Mesendoderm (in vitro differentiated cells): Measurements from ENCODE around the gene ATP8B2.

Experiments
- DNase-seq: peaks from one replicate; pipeline ENCODE4 v3.0.0; 2013
- H2AK5ac ChIP-seq: 2 replicates; pipeline ENCODE4 v1.6.1; 2013; ENCODE audit warnings: low read length, inconsistent platforms
- H2BK120ac ChIP-seq: 2 replicates; pipeline ENCODE4 v1.6.1; 2013; ENCODE audit warnings: low read depth, mild to moderate bottlenecking, low read length, moderate library complexity, mixed read lengths
- H2BK15ac ChIP-seq: replicated peaks from 2 replicates; pipeline ENCODE4 v1.6.1; 2013; ENCODE audit warnings: low read depth, mild to moderate bottlenecking, moderate library complexity
- H2BK5ac ChIP-seq: 2 replicates; pipeline ENCODE4 v1.6.1; 2013; ENCODE audit warnings: low read length, inconsistent platforms
- H3K18ac ChIP-seq: 2 replicates; pipeline ENCODE4 v1.6.1; 2013; ENCODE audit warnings: mild to moderate bottlenecking, low read length, mixed read lengths
- H3K23ac ChIP-seq: one replicate; pipeline ENCODE4 v1.6.1; 2013; ENCODE audit warnings: low read length
- H3K27ac ChIP-seq: 2 replicates; pipeline ENCODE4 v1.5.1; 2013; ENCODE audit warnings: low read depth, mild to moderate bottlenecking, inconsistent platforms, low read length, moderate library complexity
- H3K27me3 ChIP-seq: 2 replicates; pipeline ENCODE4 v1.6.1; 2013; ENCODE audit warnings: low read length, control low read depth, mild to moderate bottlenecking, inconsistent platforms; ENCODE audit not compliant: insufficient read depth, poor library complexity
- H3K36me3 ChIP-seq: 2 replicates; pipeline ENCODE4 v1.6.1; 2013; ENCODE audit warnings: low read length, inconsistent platforms; ENCODE audit not compliant: control insufficient read depth, insufficient read depth
- H3K4ac ChIP-seq: one replicate; pipeline ENCODE4 v1.6.1; 2013; ENCODE audit warnings: low read depth, mild to moderate bottlenecking, low read length, moderate library complexity
- H3K4me1 ChIP-seq: 2 replicates; pipeline ENCODE4 v1.6.1; 2013; ENCODE audit warnings: low read depth, low read length, inconsistent platforms; ENCODE audit not compliant: control insufficient read depth
- H3K4me2 ChIP-seq: 2 replicates; pipeline ENCODE4 v1.6.1; 2013; ENCODE audit warnings: low read length
- H3K4me3 ChIP-seq: 2 replicates; pipeline ENCODE4 v1.5.1; 2013; ENCODE audit warnings: mild to moderate bottlenecking, low read length
- H3K56ac ChIP-seq: one replicate; pipeline ENCODE4 v1.6.1; 2013; ENCODE audit warnings: low read length
- H3K79me1 ChIP-seq: 2 replicates; pipeline ENCODE4 v1.6.1; 2013; ENCODE audit warnings: low read length, inconsistent platforms
- H3K79me2 ChIP-seq: 2 replicates; pipeline ENCODE4 v1.6.1; 2013; ENCODE audit warnings: mild to moderate bottlenecking, low read length; ENCODE audit not compliant: control insufficient read depth, insufficient read depth
- H3K9ac ChIP-seq: 2 replicates; pipeline ENCODE4 v1.6.1; 2013; ENCODE audit warnings: low read length, inconsistent platforms
- H4K5ac ChIP-seq: one replicate; pipeline ENCODE4 v1.6.1; 2013; ENCODE audit warnings: low read length
- H4K8ac ChIP-seq: one replicate; pipeline ENCODE4 v1.6.1; 2013; ENCODE audit warnings: low read depth, mild to moderate bottlenecking, control low read depth, low read length, moderate library complexity
- WGBS: extraction: QIAGEN DNeasy Blood & Tissue Kit; methylation state at CpG from one replicate; pipeline ENCODE4 v1.1.7; 2013; ENCODE audit warnings: low lambda C conversion rate, missing lambda C conversion rate; ENCODE audit not compliant: insufficient coverage; ENCODE audit errors: extremely low coverage; 5-methylcytosine and 5-hydroxymethylcytosine counted together

Gene ATP8B2

GRCh38 chr1:154326546-154327465 lies 1.5 kb downstream of the ATP8B2 start:
- no peak overlapping the region for H2BK15ac ChIP-seq
- peak overlapping the region; percentile 70 for H3K9ac ChIP-seq
- H3K4ac ChIP-seq = no peak overlapping the region
- no peak for DNase-seq
- no peak overlapping the region for H4K5ac ChIP-seq
- peak overlapping the region; percentile 42 for H3K4me2 ChIP-seq
- H3K23ac ChIP-seq = peak overlapping the region; percentile 68
- H2BK120ac ChIP-seq = no peak overlapping the region
- H3K36me3 ChIP-seq = peaks cover 4% of the 10 kb centered on the region
- peak overlapping the region; percentile 12 for H3K4me3 ChIP-seq
- peaks cover 11% of the 10 kb centered on the region for H3K79me1 ChIP-seq
- H3K18ac ChIP-seq = no peak overlapping the region
- peaks cover 3% of the 10 kb centered on the region for H3K79me2 ChIP-seq
- no CpG with 5 or more reads among the region's 6 CpGs for whole genome bisulfite sequencing
- H4K8ac ChIP-seq = no peak overlapping the region
- peak overlapping the region; percentile 4 for H2AK5ac ChIP-seq
- no peak overlapping the region for H2BK5ac ChIP-seq
- peak overlapping the region; percentile 74 for H3K56ac ChIP-seq
- no peak overlapping the region for H3K27ac ChIP-seq
- peaks cover 16% of the 10 kb centered on the region for H3K4me1 ChIP-seq
- H3K27me3 ChIP-seq = no peaks in the 10 kb centered on the region

GRCh38 chr1:154327466-154328317 lies 2.4 kb downstream of the ATP8B2 start:
- Histone ChIP-seq H3K27ac (no peak overlapping the region), H2BK15ac (no peak overlapping the region), H2BK120ac (no peak overlapping the region), H3K4me2 (peak overlapping the region; percentile 56), H4K5ac (no peak overlapping the region), H3K36me3 (peaks cover 4% of the 10 kb centered on the region), H3K4me1 (peaks cover 16% of the 10 kb centered on the region), H4K8ac (no peak overlapping the region), H3K18ac (no peak overlapping the region), H3K79me1 (peaks cover 11% of the 10 kb centered on the region), H3K56ac (peak overlapping the region; percentile 2), H3K27me3 (no peaks in the 10 kb centered on the region), H3K9ac (no peak overlapping the region), H3K79me2 (peaks cover 3% of the 10 kb centered on the region), H2BK5ac (no peak overlapping the region), H3K23ac (no peak overlapping the region), H2AK5ac (no peak overlapping the region), H3K4ac (no peak overlapping the region), H3K4me3 (no peak overlapping the region)
- WGBS = no CpG with 5 or more reads among the region's 5 CpGs
- peak; percentile 8 for DNase-seq

- Histone ChIP-seq H3K79me2 (peaks cover 3% of the 10 kb centered on the region), H3K27me3 (no peaks in the 10 kb centered on the region), H3K27ac (no peak overlapping the region), H2AK5ac (no peak overlapping the region), H3K4me3 (no peak overlapping the region), H3K79me1 (peaks cover 11% of the 10 kb centered on the region), H3K4ac (no peak overlapping the region), H2BK5ac (no peak overlapping the region), H2BK15ac (no peak overlapping the region), H3K36me3 (peaks cover 4% of the 10 kb centered on the region), H3K18ac (no peak overlapping the region), H3K9ac (peak overlapping the region; percentile 63), H4K5ac (no peak overlapping the region), H3K4me1 (peaks cover 16% of the 10 kb centered on the region), H3K56ac (peak overlapping the region; percentile 50), H4K8ac (no peak overlapping the region), H3K4me2 (peak overlapping the region; percentile 76), H3K23ac (no peak overlapping the region), H2BK120ac (no peak overlapping the region)
- peak; percentile 74 for DNase-seq
- WGBS = no CpG with 5 or more reads among the region's 76 CpGs
Measured at GRCh38 chr1:154328318-154329151, 3.2 kb downstream of the ATP8B2 start.

GRCh38 chr1:154329152-154329521 lies 3.8 kb downstream of the ATP8B2 start:
- WGBS = no CpG with 5 or more reads among the region's 6 CpGs
- H3K79me1 ChIP-seq = peaks cover 11% of the 10 kb centered on the region
- H2BK15ac ChIP-seq = no peak overlapping the region
- H3K18ac ChIP-seq = no peak overlapping the region
- no peak overlapping the region for H3K4me3 ChIP-seq
- H4K8ac ChIP-seq = no peak overlapping the region
- peaks cover 7% of the 10 kb centered on the region for H3K36me3 ChIP-seq
- H2BK5ac ChIP-seq = no peak overlapping the region
- H4K5ac ChIP-seq = no peak overlapping the region
- no peaks in the 10 kb centered on the region for H3K27me3 ChIP-seq
- peak overlapping the region; percentile 50 for H3K56ac ChIP-seq
- H3K27ac ChIP-seq = no peak overlapping the region
- peak overlapping the region; percentile 76 for H3K4me2 ChIP-seq
- DNase-seq = peak; percentile 94
- H3K23ac ChIP-seq = no peak overlapping the region
- H2AK5ac ChIP-seq = no peak overlapping the region
- H3K4me1 ChIP-seq = peaks cover 16% of the 10 kb centered on the region
- H3K9ac ChIP-seq = peak overlapping the region; percentile 63
- H3K79me2 ChIP-seq = peaks cover 3% of the 10 kb centered on the region
- H3K4ac ChIP-seq = no peak overlapping the region
- no peak overlapping the region for H2BK120ac ChIP-seq

GRCh38 chr1:154329551-154330131 lies 4.3 kb downstream of the ATP8B2 start:
- Histone ChIP-seq H3K56ac (no peak overlapping the region), H3K9ac (peak overlapping the region; percentile 14), H3K79me1 (peaks cover 11% of the 10 kb centered on the region), H2BK5ac (no peak overlapping the region), H2BK15ac (no peak overlapping the region), H2BK120ac (no peak overlapping the region), H3K79me2 (peaks cover 3% of the 10 kb centered on the region), H3K4ac (no peak overlapping the region), H3K18ac (no peak overlapping the region), H3K27ac (no peak overlapping the region), H3K4me2 (peak overlapping the region; percentile 4), H3K36me3 (peaks cover 7% of the 10 kb centered on the region), H3K4me1 (peaks cover 16% of the 10 kb centered on the region), H4K8ac (no peak overlapping the region), H4K5ac (no peak overlapping the region), H3K23ac (no peak overlapping the region), H3K4me3 (no peak overlapping the region), H3K27me3 (no peaks in the 10 kb centered on the region), H2AK5ac (no peak overlapping the region)
- WGBS = no CpG with 5 or more reads among the region's 7 CpGs
- DNase-seq = peak; percentile 77
